Measurements from ENCODE around the gene SLC28A1.

The SLC28A1 gene

DNA sequence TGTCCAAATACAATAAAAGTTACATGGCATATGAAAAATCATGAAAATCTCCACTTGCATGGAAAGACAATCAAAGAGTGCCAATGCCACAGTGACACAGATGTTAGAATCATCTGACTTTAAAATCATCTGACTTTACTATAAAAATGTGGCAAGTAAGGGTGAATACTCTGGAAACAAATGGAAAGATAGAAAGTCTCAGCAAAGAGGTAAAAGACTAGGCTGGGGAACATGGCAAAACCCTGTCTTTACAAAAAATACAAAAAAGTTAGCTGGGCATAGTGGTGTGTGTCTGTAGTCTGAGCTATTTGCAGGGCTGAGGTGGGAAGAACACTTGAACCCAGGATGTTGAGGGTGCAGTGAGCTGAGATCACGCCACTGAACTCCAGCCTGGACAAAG, 38.2 kb upstream of the SLC28A1 start:
- Histone ChIP-seq H3K27me3 (ENCODE audit: control insufficient read depth, insufficient read depth, low read length) (no peaks in the 10 kb centered on the region), H3K9ac (ENCODE audit: low read depth, low read length) (no peak overlapping the region), H3K9me3 (replicated peaks; ENCODE audit: low read length) (no peaks in the 10 kb centered on the region)

DNA sequence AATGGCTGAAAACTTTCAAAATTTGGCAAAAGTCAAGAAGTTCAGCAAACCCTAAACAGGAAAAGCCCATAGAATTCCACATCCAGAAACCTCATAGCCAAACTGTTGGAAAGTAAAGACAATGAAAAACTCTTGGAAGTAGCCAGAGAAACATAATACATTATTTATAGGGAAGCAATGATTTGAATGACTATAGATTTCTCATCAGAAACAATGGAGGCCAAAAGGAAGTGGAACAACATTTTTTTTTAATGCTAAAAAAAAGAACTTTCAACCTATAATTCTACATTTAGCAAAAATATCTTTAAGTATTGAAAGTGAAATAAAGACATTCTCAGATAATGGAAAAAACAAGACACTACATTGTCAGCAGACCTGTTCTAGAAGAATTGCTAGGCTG, 37.1 kb upstream of the SLC28A1 start:
- Histone ChIP-seq H3K4me3 (ENCODE audit: low read length) (no peak overlapping the region), H3K4me2 (ENCODE audit: low read length) (no peak overlapping the region), H3K27me3 (ENCODE audit: control insufficient read depth, insufficient read depth, low read length) (no peaks in the 10 kb centered on the region), H3K36me3 (ENCODE audit: insufficient read depth, low read length) (no peaks in the 10 kb centered on the region), H3K4me1 (ENCODE audit: control insufficient read depth, insufficient read depth, low read length) (no peaks in the 10 kb centered on the region), H3K9ac (ENCODE audit: low read depth, low read length) (no peak overlapping the region), H3K9me3 (replicated peaks; ENCODE audit: low read length) (no peaks in the 10 kb centered on the region)

More for the DNA sequence above, 38.2 kb upstream of the SLC28A1 start:
- no peaks in the 10 kb centered on the region for H3K36me3 ChIP-seq (ENCODE audit: insufficient read depth, low read length)
- H3K4me3 ChIP-seq (ENCODE audit: low read length): no peak overlapping the region
- H3K4me2 ChIP-seq (ENCODE audit: low read length): no peak overlapping the region
- no peaks in the 10 kb centered on the region for H3K4me1 ChIP-seq (ENCODE audit: control insufficient read depth, insufficient read depth, low read length)

DNA sequence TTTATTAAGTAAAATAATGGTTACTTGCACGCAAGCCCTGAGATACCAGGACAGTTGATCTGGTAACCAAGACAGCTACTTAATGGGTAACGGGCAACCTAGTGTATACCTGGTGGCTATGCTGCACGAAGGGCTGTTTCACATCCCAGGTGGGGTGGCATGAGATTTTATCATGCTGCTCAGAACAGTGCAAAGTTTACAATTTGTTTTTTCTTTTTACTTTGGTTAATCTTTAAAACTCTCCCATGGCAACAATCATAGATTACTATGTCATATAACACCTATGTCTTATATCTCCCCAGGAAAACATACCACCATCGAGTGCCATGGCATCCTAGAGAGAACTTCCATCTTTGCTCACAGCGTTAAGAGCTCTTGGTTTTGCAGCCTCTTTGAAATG, 32.2 kb upstream of the SLC28A1 start:
- H3K9ac ChIP-seq (ENCODE audit: low read depth, low read length): no peak overlapping the region

DNA sequence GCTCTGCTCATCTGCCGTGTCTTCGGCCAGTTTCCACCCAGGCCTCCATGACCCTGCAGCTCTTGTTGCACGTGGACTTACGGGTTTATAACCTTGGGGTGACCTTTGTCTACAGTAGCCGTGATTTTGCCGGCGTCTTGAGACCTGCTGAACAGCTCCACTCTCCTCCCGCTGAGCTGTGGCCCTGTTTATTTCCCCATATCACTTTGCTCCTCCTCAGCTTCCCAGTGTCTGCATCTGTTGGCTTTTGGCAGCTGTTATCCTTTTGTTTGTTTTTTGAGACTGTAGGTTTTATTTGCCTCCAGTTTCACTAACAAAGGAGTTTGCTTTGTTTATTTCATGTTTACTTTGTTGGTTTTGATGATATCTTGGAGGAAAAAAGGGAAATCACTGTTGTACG, 29.3 kb upstream of the SLC28A1 start:
- no peaks in the 10 kb centered on the region for H3K9me3 ChIP-seq (replicated peaks; ENCODE audit: low read length)
- no peaks in the 10 kb centered on the region for H3K36me3 ChIP-seq (ENCODE audit: insufficient read depth, low read length)
- H3K4me3 ChIP-seq (ENCODE audit: low read length): no peak overlapping the region
- no peaks in the 10 kb centered on the region for H3K4me1 ChIP-seq (ENCODE audit: control insufficient read depth, insufficient read depth, low read length)
- H3K27me3 ChIP-seq (ENCODE audit: control insufficient read depth, insufficient read depth, low read length): no peaks in the 10 kb centered on the region
- H3K4me2 ChIP-seq (ENCODE audit: low read length): no peak overlapping the region
- H3K9ac ChIP-seq (ENCODE audit: low read depth, low read length): no peak overlapping the region

More for the DNA sequence above, 32.2 kb upstream of the SLC28A1 start:
- no peaks in the 10 kb centered on the region for H3K27me3 ChIP-seq (ENCODE audit: control insufficient read depth, insufficient read depth, low read length)
- no peak overlapping the region for H3K4me2 ChIP-seq (ENCODE audit: low read length)
- no peaks in the 10 kb centered on the region for H3K9me3 ChIP-seq (replicated peaks; ENCODE audit: low read length)
- no peak overlapping the region for H3K4me3 ChIP-seq (ENCODE audit: low read length)
- no peaks in the 10 kb centered on the region for H3K4me1 ChIP-seq (ENCODE audit: control insufficient read depth, insufficient read depth, low read length)
- H3K36me3 ChIP-seq (ENCODE audit: insufficient read depth, low read length): no peaks in the 10 kb centered on the region

DNA sequence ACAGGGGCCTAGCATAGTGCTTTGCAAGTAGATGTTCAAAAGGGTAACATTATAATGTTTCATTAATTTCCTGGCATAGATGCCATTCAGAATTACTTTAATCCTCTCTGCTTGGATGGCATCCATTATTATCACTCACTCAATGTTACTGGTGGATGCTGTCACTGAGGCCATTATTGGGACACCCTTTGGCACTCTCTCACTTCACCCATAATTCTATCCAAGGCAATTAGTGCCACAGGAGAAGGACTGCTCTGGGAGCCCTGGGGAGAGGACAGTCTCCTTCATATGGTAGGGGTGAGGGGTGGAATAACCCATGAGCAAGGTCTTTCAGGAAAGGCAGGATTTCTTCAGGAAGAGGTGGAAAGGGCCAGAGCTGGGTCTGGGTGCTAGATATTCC, 28.7 kb upstream of the SLC28A1 start:
- H3K27me3 ChIP-seq (ENCODE audit: control insufficient read depth, insufficient read depth, low read length): no peaks in the 10 kb centered on the region
- no peaks in the 10 kb centered on the region for H3K9me3 ChIP-seq (replicated peaks; ENCODE audit: low read length)
- no peak overlapping the region for H3K4me2 ChIP-seq (ENCODE audit: low read length)
- no peak overlapping the region for H3K4me3 ChIP-seq (ENCODE audit: low read length)
- H3K4me1 ChIP-seq (ENCODE audit: control insufficient read depth, insufficient read depth, low read length): no peaks in the 10 kb centered on the region
- no peaks in the 10 kb centered on the region for H3K36me3 ChIP-seq (ENCODE audit: insufficient read depth, low read length)
- H3K9ac ChIP-seq (ENCODE audit: low read depth, low read length): no peak overlapping the region

DNA sequence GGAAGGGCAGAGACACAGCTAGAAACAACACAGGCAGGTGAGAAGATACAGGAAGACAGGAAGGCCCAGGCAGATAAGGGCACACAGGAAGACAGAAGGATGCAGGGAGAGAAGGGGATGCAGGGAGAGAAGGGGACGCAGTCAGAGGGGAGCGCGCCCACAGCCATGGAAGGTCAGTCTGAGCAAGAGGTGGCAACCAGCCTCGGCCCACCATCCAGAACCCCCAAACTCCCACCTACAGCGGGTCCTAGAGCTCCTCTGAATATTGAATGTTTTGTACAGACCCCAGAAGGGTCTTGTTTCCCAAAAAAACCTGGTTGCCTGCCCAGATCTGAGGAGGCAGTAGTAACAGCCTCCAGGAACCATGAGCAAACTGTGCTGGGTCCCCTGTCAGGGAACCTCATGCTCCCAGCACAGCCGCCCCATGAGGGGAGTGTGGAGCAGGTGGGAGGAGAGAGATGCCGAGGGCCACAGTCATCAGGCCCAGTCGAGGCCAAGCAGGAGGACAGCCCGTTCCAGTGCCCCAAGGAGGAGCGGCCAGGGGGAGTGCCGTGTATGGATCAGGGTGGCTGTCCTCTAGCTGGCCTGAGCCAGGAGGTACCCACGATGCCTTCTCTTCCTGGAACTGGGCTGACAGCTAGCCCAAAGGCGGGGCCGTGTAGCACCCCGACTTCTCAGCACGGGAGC, 27.6 kb upstream of the SLC28A1 start:
- no peaks in the 10 kb centered on the region for H3K27me3 ChIP-seq (ENCODE audit: control insufficient read depth, insufficient read depth, low read length)
- H3K9me3 ChIP-seq (replicated peaks; ENCODE audit: low read length): no peaks in the 10 kb centered on the region
- no peak overlapping the region for H3K9ac ChIP-seq (ENCODE audit: low read depth, low read length)
- no peak overlapping the region for H3K4me3 ChIP-seq (ENCODE audit: low read length)
- H3K36me3 ChIP-seq (ENCODE audit: insufficient read depth, low read length): no peaks in the 10 kb centered on the region
- H3K4me2 ChIP-seq (ENCODE audit: low read length): no peak overlapping the region
- H3K4me1 ChIP-seq (ENCODE audit: control insufficient read depth, insufficient read depth, low read length): no peaks in the 10 kb centered on the region

DNA sequence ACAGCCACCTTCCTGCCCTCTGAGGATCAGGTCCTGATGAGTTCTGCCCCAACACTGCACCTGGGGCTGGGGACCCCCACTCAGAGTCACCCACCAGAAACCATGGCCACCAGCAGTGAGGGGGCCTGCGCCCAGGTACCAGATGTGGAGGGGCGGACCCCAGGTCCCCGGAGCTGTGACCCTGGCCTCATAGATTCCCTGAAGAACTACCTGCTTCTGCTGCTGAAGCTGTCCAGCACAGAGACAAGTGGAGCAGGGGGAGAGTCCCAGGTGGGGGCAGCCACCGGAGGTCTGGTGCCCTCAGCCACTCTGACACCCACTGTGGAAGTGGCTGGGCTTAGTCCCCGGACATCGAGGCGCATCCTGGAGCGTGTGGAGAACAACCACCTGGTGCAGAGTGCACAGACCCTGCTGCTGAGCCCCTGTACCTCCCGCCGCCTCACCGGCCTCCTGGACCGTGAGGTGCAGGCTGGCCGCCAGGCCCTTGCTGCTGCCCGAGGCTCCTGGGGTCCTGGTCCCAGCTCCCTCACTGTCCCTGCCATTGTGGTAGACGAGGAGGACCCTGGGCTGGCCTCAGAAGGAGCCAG, 27.0 kb upstream of the SLC28A1 start:
- Histone ChIP-seq H3K4me3 (ENCODE audit: low read length) (no peak overlapping the region), H3K9me3 (replicated peaks; ENCODE audit: low read length) (no peaks in the 10 kb centered on the region), H3K36me3 (ENCODE audit: insufficient read depth, low read length) (no peaks in the 10 kb centered on the region), H3K4me2 (ENCODE audit: low read length) (no peak overlapping the region), H3K9ac (ENCODE audit: low read depth, low read length) (no peak overlapping the region), H3K4me1 (ENCODE audit: control insufficient read depth, insufficient read depth, low read length) (no peaks in the 10 kb centered on the region), H3K27me3 (ENCODE audit: control insufficient read depth, insufficient read depth, low read length) (no peaks in the 10 kb centered on the region)

DNA sequence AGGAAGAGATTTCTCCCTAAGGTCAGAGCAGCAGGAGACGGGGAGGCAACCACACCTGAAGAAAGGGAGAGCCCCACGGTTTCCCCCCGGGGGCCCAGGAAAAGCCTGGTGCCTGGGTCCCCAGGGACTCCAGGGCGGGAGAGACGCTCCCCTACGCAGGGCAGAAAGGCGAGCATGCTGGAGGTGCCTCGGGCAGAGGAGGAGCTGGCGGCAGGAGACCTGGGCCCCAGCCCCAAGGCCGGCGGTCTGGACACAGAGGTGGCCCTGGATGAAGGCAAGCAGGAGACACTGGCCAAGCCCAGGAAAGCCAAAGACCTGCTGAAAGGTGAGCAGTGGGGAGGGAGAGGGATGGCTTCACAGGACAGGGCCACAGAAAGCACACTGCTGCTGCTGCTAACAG, 26.2 kb upstream of the SLC28A1 start:
- no peaks in the 10 kb centered on the region for H3K27me3 ChIP-seq (ENCODE audit: control insufficient read depth, insufficient read depth, low read length)
- no peak overlapping the region for H3K4me3 ChIP-seq (ENCODE audit: low read length)
- no peaks in the 10 kb centered on the region for H3K9me3 ChIP-seq (replicated peaks; ENCODE audit: low read length)
- H3K4me2 ChIP-seq (ENCODE audit: low read length): no peak overlapping the region
- H3K36me3 ChIP-seq (ENCODE audit: insufficient read depth, low read length): no peaks in the 10 kb centered on the region
- no peak overlapping the region for H3K9ac ChIP-seq (ENCODE audit: low read depth, low read length)
- H3K4me1 ChIP-seq (ENCODE audit: control insufficient read depth, insufficient read depth, low read length): no peaks in the 10 kb centered on the region

DNA sequence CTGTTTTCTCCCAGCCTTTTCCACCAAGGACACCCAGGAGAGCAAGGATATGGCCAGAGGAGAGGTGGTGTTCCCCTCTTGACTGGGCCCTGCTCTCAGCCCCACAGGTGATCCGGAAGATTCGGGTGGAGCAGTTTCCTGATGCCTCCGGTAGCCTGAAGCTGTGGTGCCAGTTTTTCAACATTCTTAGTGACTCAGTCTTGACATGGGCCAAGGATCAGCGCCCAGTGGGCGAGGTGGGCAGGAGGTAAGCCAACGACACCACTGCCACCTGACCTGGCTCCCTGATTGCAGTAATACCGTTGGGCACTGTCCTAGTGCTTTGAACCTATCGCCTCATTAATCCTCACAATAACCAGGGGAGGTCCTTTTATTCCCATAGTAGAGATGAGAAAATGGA, 25.3 kb upstream of the SLC28A1 start:
- Histone ChIP-seq H3K9ac (ENCODE audit: low read depth, low read length) (no peak overlapping the region), H3K27me3 (ENCODE audit: control insufficient read depth, insufficient read depth, low read length) (no peaks in the 10 kb centered on the region), H3K4me2 (ENCODE audit: low read length) (no peak overlapping the region), H3K36me3 (ENCODE audit: insufficient read depth, low read length) (no peaks in the 10 kb centered on the region), H3K4me1 (ENCODE audit: control insufficient read depth, insufficient read depth, low read length) (no peaks in the 10 kb centered on the region), H3K9me3 (replicated peaks; ENCODE audit: low read length) (no peaks in the 10 kb centered on the region), H3K4me3 (ENCODE audit: low read length) (no peak overlapping the region)

DNA sequence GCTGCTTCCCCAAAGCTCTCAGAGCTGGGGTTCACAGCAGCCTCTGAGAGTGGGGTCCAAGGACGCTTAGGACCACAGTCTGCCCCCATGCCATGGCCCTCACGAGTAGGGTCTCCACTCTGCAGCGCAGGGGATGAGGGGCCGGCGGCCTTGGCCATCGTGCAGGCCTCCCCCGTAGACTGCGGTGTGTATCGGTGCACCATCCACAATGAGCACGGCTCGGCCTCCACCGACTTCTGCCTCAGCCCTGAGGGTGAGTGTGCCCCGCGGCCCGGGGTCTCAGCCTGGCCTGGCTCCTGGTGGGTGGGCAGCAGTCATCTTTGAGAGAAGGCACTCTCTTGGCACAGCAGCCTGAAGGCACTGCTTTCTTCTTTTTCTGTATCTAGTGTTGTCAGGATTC, 24.8 kb upstream of the SLC28A1 start:
- Histone ChIP-seq H3K9ac (ENCODE audit: low read depth, low read length) (no peak overlapping the region), H3K4me3 (ENCODE audit: low read length) (no peak overlapping the region), H3K4me1 (ENCODE audit: control insufficient read depth, insufficient read depth, low read length) (no peaks in the 10 kb centered on the region), H3K9me3 (replicated peaks; ENCODE audit: low read length) (no peaks in the 10 kb centered on the region), H3K36me3 (ENCODE audit: insufficient read depth, low read length) (no peaks in the 10 kb centered on the region), H3K27me3 (ENCODE audit: control insufficient read depth, insufficient read depth, low read length) (no peaks in the 10 kb centered on the region), H3K4me2 (ENCODE audit: low read length) (no peak overlapping the region)

DNA sequence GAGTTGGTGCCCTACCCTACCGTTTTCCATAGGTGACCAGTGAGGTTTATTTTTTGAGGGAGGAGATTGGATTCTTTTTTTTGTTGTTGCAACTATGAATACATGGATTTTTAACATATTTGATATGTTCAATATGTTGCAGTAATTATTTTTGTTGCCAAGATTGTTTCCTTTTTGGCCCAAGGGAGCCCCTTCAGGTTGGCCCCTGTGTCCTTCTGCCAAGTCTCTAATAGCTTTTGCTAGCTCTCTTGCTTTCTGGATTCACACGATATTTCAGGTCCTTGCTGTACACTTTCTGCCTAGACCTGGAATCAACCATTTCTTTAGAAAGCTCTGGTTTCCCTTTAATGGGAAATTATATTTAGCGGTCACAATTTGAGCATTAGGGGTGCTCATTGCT, 22.7 kb upstream of the SLC28A1 start:
- Histone ChIP-seq H3K36me3 (ENCODE audit: insufficient read depth, low read length) (no peaks in the 10 kb centered on the region), H3K4me1 (ENCODE audit: control insufficient read depth, insufficient read depth, low read length) (no peaks in the 10 kb centered on the region), H3K27me3 (ENCODE audit: control insufficient read depth, insufficient read depth, low read length) (no peaks in the 10 kb centered on the region), H3K4me3 (ENCODE audit: low read length) (no peak overlapping the region), H3K9ac (ENCODE audit: low read depth, low read length) (no peak overlapping the region), H3K4me2 (ENCODE audit: low read length) (no peak overlapping the region), H3K9me3 (replicated peaks; ENCODE audit: low read length) (no peaks in the 10 kb centered on the region)
